ENCODE measurements around the gene IRS1. TPM values are rescaled to one million over a fixed set of nuclear protein-coding genes. Genes with fewer than 3 reads are reported as not detected.

The IRS1 gene
- polyA plus RNA-seq, 1 donor (not counting 4 experiments of a cell fraction or from before 2014, with no cell fraction given): 11.2 TPM

DNA sequence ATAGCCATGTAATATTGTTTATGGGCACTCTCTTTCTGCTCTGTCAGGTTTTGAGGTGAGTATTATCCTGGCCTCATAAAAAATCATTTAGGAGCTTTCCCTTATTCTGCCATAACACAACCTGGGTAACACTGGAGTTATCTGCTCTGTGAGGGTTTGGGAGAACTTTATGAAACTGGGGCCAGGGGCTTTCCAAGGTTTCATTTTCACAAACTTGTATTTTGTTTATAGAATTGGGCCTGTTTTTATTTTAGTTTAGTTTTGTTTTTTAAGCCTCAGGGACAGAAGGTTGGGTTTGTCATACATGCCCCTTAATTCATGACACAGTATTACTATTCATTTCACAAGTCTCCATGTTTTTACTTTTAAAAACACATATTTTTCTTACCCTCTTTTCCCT is 83.5 kb downstream of the IRS1 start:
- Histone ChIP-seq H3K27me3 (ENCODE audit: control insufficient read depth, extremely low read depth, insufficient read depth, low read length) (no peaks in the 10 kb centered on the region), H3K4me1 (ENCODE audit: control insufficient read depth, extremely low read depth, insufficient read depth, low read length) (no peaks in the 10 kb centered on the region), H2AFZ (ENCODE audit: control insufficient read depth, low read length) (no peak overlapping the region), H3K9me3 (ENCODE audit: control insufficient read depth, low read depth, low read length) (no peaks in the 10 kb centered on the region), H4K20me1 (ENCODE audit: control insufficient read depth, extremely low read depth, insufficient read depth, low read length) (no peaks in the 10 kb centered on the region), H3K36me3 (ENCODE audit: control insufficient read depth in 2 of 2, extremely low read depth in 1 of 2, insufficient read depth in 2 of 2, low read length in 2 of 2) (no peaks in the 10 kb centered on the region), H3K9ac (ENCODE audit: control insufficient read depth, extremely low read depth, insufficient read depth, low read length) (no peak overlapping the region), H3K9me1 (ENCODE audit: control insufficient read depth, extremely low read depth, insufficient read depth, low read length) (no peaks in the 10 kb centered on the region), H3K4me2 (ENCODE audit: control insufficient read depth, extremely low read depth, insufficient read depth, low read depth, low read length) (no peak overlapping the region), H3K79me2 (ENCODE audit: control insufficient read depth, insufficient read depth, low read length) (no peaks in the 10 kb centered on the region), H3K4me3 (ENCODE audit: control insufficient read depth in 2 of 3, extremely low read depth in 1 of 3, insufficient read depth in 2 of 3, low read depth in 1 of 3, low read length in 3 of 3) (no peak overlapping the region), H3K27ac (ENCODE audit: control insufficient read depth, insufficient read depth, low read length) (no peak overlapping the region)
- TF ChIP-seq, protein P1, sequence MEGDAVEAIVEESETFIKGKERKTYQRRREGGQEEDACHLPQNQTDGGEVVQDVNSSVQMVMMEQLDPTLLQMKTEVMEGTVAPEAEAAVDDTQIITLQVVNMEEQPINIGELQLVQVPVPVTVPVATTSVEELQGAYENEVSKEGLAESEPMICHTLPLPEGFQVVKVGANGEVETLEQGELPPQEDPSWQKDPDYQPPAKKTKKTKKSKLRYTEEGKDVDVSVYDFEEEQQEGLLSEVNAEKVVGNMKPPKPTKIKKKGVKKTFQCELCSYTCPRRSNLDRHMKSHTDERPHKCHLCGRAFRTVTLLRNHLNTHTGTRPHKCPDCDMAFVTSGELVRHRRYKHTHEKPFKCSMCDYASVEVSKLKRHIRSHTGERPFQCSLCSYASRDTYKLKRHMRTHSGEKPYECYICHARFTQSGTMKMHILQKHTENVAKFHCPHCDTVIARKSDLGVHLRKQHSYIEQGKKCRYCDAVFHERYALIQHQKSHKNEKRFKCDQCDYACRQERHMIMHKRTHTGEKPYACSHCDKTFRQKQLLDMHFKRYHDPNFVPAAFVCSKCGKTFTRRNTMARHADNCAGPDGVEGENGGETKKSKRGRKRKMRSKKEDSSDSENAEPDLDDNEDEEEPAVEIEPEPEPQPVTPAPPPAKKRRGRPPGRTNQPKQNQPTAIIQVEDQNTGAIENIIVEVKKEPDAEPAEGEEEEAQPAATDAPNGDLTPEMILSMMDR (optimal IDR thresholded peaks at IDR 0.05 in 1 of 3, IDR thresholded peaks at IDR 0.05 in 1 of 3, conservative IDR thresholded peaks at IDR 0.05 in 1 of 3; ENCODE audit: extremely low read depth in 1 of 3, insufficient read depth in 2 of 3, low read length in 3 of 3): no peak
- no peak for TF ChIP-seq EZH2 (IDR thresholded peaks at IDR 0.05; ENCODE audit: low read length)
- DNase-seq (ENCODE audit: low read depth, low spot score): no peak
- FAIRE-seq: no peak
- dilution Hi-C loops (cut with MboI; ENCODE audit: extremely low pct_ligation_motif_present, low sequenced_read_pairs): no loop called here

DNA sequence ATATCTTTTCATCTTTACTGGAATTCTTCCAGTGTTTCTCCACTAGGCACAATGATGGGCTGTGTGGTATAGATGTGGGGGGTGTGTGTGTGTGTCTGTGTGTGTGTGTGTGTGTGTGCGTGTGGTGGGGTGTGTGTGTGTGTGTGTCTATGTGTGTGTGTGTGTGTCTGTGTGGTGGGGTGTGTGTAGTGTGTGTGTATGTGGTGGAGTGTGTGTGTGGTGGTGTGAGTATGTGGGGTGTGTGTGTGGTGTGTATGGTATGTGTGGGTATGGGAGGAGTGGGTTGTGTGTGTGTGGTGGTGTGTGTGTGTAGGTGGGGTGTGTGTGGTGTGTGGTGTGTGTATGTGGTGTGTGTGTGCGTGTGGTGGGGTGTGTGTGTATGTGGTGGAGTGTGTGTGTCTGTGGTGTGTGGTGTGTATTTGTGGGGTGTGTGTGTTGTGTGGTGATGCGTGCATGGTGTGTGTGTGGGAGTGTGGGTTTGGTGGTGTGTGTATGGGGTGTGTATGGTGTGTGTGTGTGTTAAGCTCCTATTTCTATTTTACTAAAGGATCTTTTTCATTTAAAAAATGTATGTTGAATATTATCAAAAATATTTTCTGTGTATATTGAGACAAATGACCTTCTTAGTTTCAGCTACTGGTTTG is 84.2 kb downstream of the IRS1 start:
- Histone ChIP-seq H4K20me1 (ENCODE audit: control insufficient read depth, extremely low read depth, insufficient read depth, low read length) (no peaks in the 10 kb centered on the region), H2AFZ (ENCODE audit: control insufficient read depth, low read length) (no peak overlapping the region), H3K4me3 (ENCODE audit: control insufficient read depth in 2 of 3, extremely low read depth in 1 of 3, insufficient read depth in 2 of 3, low read depth in 1 of 3, low read length in 3 of 3) (no peak overlapping the region), H3K4me2 (ENCODE audit: control insufficient read depth, extremely low read depth, insufficient read depth, low read depth, low read length) (no peak overlapping the region), H3K79me2 (ENCODE audit: control insufficient read depth, insufficient read depth, low read length) (no peaks in the 10 kb centered on the region), H3K27ac (ENCODE audit: control insufficient read depth, insufficient read depth, low read length) (no peak overlapping the region), H3K9me1 (ENCODE audit: control insufficient read depth, extremely low read depth, insufficient read depth, low read length) (no peaks in the 10 kb centered on the region), H3K9ac (ENCODE audit: control insufficient read depth, extremely low read depth, insufficient read depth, low read length) (no peak overlapping the region), H3K9me3 (ENCODE audit: control insufficient read depth, low read depth, low read length) (no peaks in the 10 kb centered on the region), H3K4me1 (ENCODE audit: control insufficient read depth, extremely low read depth, insufficient read depth, low read length) (no peaks in the 10 kb centered on the region), H3K36me3 (ENCODE audit: control insufficient read depth in 2 of 2, extremely low read depth in 1 of 2, insufficient read depth in 2 of 2, low read length in 2 of 2) (no peaks in the 10 kb centered on the region), H3K27me3 (ENCODE audit: control insufficient read depth, extremely low read depth, insufficient read depth, low read length) (no peaks in the 10 kb centered on the region)
- dilution Hi-C loops (cut with MboI; ENCODE audit: extremely low pct_ligation_motif_present, low sequenced_read_pairs): no loop called here
- FAIRE-seq (no peak), DNase-seq (ENCODE audit: low read depth, low spot score) (no peak)
- TF ChIP-seq, protein P1 (optimal IDR thresholded peaks at IDR 0.05 in 1 of 3, IDR thresholded peaks at IDR 0.05 in 1 of 3, conservative IDR thresholded peaks at IDR 0.05 in 1 of 3; ENCODE audit: extremely low read depth in 1 of 3, insufficient read depth in 2 of 3, low read length in 3 of 3): no peak
- TF ChIP-seq EZH2 (IDR thresholded peaks at IDR 0.05; ENCODE audit: low read length): no peak

All from keratinocyte (primary cell).